ENCODE measurements around the gene MADD. TPM values are rescaled to one million over a fixed set of nuclear protein-coding genes. Genes with fewer than 3 reads are reported as not detected.

MADD gene
- total RNA-seq, 1 experiment from 2014 or later = 23.1 TPM

Other genes starting within 250 kb of the MADD start
- 106 and 166 TPM in 2 replicates for gene ARFGAP2, start 93.3 kb upstream of the MADD start, total RNA-seq (2014; rRNA removed; shearing (Covaris generic))
- gene PACSIN3, start 83.7 kb upstream of the MADD start, total RNA-seq (2014; rRNA removed; shearing (Covaris generic)) = 28.7 and 32.2 TPM in 2 replicates
- gene DDB2, start 55.2 kb upstream of the MADD start, total RNA-seq (2014; rRNA removed; shearing (Covaris generic)) = 86.1 and 110 TPM in 2 replicates
- gene ACP2, start 21.3 kb upstream of the MADD start, total RNA-seq (2014; rRNA removed; shearing (Covaris generic)) = 24.6 and 29.9 TPM in 2 replicates
- gene NR1H3, start 12.1 kb upstream of the MADD start, total RNA-seq (2014; rRNA removed; shearing (Covaris generic)) = 18.1 and 23.5 TPM in 2 replicates
- not detected in 2 replicates for gene MYBPC3, start 82.6 kb downstream of the MADD start, total RNA-seq (2014; rRNA removed; shearing (Covaris generic))
- gene SPI1, start 108.4 kb downstream of the MADD start, total RNA-seq (2014; rRNA removed; shearing (Covaris generic)) = 0.10 TPM in 1 of 2 replicates, not detected in the other
- gene SLC39A13, start 138.5 kb downstream of the MADD start, total RNA-seq (2014; rRNA removed; shearing (Covaris generic)) = 103 and 108 TPM in 2 replicates
- gene PSMC3, start 156.3 kb downstream of the MADD start, total RNA-seq (2014; rRNA removed; shearing (Covaris generic)) = 435 and 665 TPM in 2 replicates
- not detected in 2 replicates for gene RAPSN, start 179.0 kb downstream of the MADD start, total RNA-seq (2014; rRNA removed; shearing (Covaris generic))